HEK293 (cell line): ENCODE data around the gene TTC4.
A peak's percentile ranks its signal among the peaks of the same experiment; 100 is the strongest.

Source experiments
- CTCF ChIA-PET: fragments of 350-600 bp; formaldehyde crosslinking; extraction: SDS; loops from one replicate; lab custom pipeline; 2021; ENCODE audit warnings: antibody characterized with exemption; lab: Yijun Ruan, JAX
- POLR2A ChIA-PET: fragments of 300-600 bp; formaldehyde crosslinking; extraction: SDS; loops from one replicate; lab custom pipeline; 2020; ENCODE audit warnings: antibody characterized with exemption, inconsistent platforms; lab: Yijun Ruan, JAX
- H3K27ac ChIP-seq: fragments of 200-500 bp; sonication (Bioruptor generic); 2 replicates; pipeline ENCODE4 v1.5.1; 2014; ENCODE audit warnings: low read depth, low read length, control low read depth, inconsistent platforms; ENCODE audit errors: extremely low read depth
- H3K36me3 ChIP-seq, 2 experiments: fragments of 200-500 bp in 1 of 2; sonication (Bioruptor generic) in 1 of 2; 1 replicate in 1 of 2; 2 replicates in 1 of 2; pipeline ENCODE4 v1.5.1; 2014 to 2017; ENCODE audit warnings: inconsistent platforms in 2 of 2, low read length in 2 of 2; ENCODE audit not compliant: control insufficient read depth in 2 of 2, insufficient read depth in 1 of 2
- H3K4me1 ChIP-seq: fragments of 200-500 bp; sonication (Bioruptor generic); 2 replicates; pipeline ENCODE4 v1.5.1; 2014; ENCODE audit warnings: mild to moderate bottlenecking, low read length, inconsistent platforms; ENCODE audit not compliant: control insufficient read depth, insufficient read depth
- H3K4me3 ChIP-seq: 2 replicates; pipeline ENCODE4 v1.5.1; 2011; ENCODE audit warnings: low read depth, mild to moderate bottlenecking, control low read depth, low read length, moderate library complexity
- H3K9me3 ChIP-seq: fragments of 200-500 bp; sonication (Bioruptor generic); 2 replicates; pipeline ENCODE4 v1.5.1; 2014; ENCODE audit warnings: low read depth, low read length, inconsistent platforms; ENCODE audit not compliant: control insufficient read depth, insufficient read depth
- GLIS2 ChIP-seq: fragments of 450-650 bp; formaldehyde crosslinking; IDR thresholded peaks from 2 replicates; pipeline ENCODE4 v1.5.1; 2016; ENCODE audit warnings: missing biosample characterization, missing genetic modification characterization
- KLF9 ChIP-seq: fragments of 450-650 bp; formaldehyde crosslinking; IDR thresholded peaks from 2 replicates; pipeline ENCODE4 v1.5.1; 2016; ENCODE audit warnings: missing biosample characterization, missing genetic modification characterization, low read depth
- MYNN ChIP-seq: fragments of 450-650 bp; formaldehyde crosslinking; IDR thresholded peaks from 2 replicates; pipeline ENCODE4 v1.5.1; 2016; ENCODE audit warnings: missing biosample characterization, missing genetic modification characterization, borderline replicate concordance
- ZBTB1 ChIP-seq: fragments of 450-650 bp; formaldehyde crosslinking; IDR thresholded peaks from 2 replicates; pipeline ENCODE4 v1.5.1; 2016; ENCODE audit warnings: missing biosample characterization, missing genetic modification characterization
- ZBTB17 ChIP-seq: fragments of 450-650 bp; formaldehyde crosslinking; IDR thresholded peaks from 2 replicates; pipeline ENCODE4 v1.5.1; 2016; ENCODE audit warnings: missing biosample characterization, missing genetic modification characterization
- ZFP69B ChIP-seq: fragments of 450-650 bp; formaldehyde crosslinking; IDR thresholded peaks from 2 replicates; pipeline ENCODE4 v1.5.1; 2016; ENCODE audit warnings: missing biosample characterization, missing genetic modification characterization
- ZNF112 ChIP-seq: fragments of 450-650 bp; formaldehyde crosslinking; IDR thresholded peaks from 2 replicates; pipeline ENCODE4 v1.5.0; 2017; ENCODE audit warnings: missing biosample characterization, missing genetic modification characterization
- ZNF2 ChIP-seq: fragments of 450-650 bp; formaldehyde crosslinking; IDR thresholded peaks from 2 replicates; pipeline ENCODE4 v1.5.1; 2016; ENCODE audit warnings: missing biosample characterization, missing genetic modification characterization
- ZNF24 ChIP-seq: fragments of 450-650 bp; formaldehyde crosslinking; IDR thresholded peaks from 2 replicates; pipeline ENCODE4 v1.5.1; 2016; ENCODE audit warnings: missing biosample characterization, missing genetic modification characterization
- ZNF324 ChIP-seq: fragments of 450-650 bp; formaldehyde crosslinking; IDR thresholded peaks from 2 replicates; pipeline ENCODE4 v1.5.1; 2016; ENCODE audit warnings: missing biosample characterization, missing genetic modification characterization
- ZNF335 ChIP-seq: fragments of 450-650 bp; formaldehyde crosslinking; conservative IDR thresholded peaks from 2 replicates; pipeline ENCODE4 v1.5.1; 2016; ENCODE audit warnings: missing biosample characterization, missing genetic modification characterization
- ZNF362 ChIP-seq: fragments of 450-650 bp; formaldehyde crosslinking; IDR thresholded peaks from 2 replicates; pipeline ENCODE4 v1.5.1; 2016; ENCODE audit warnings: missing biosample characterization, missing genetic modification characterization
- ZNF391 ChIP-seq: fragments of 450-650 bp; formaldehyde crosslinking; IDR thresholded peaks from 2 replicates; pipeline ENCODE4 v1.5.1; 2016; ENCODE audit warnings: low read depth, missing biosample characterization, missing genetic modification characterization, borderline replicate concordance
- ZNF404 ChIP-seq: fragments of 450-650 bp; formaldehyde crosslinking; IDR thresholded peaks from 2 replicates; pipeline ENCODE4 v1.5.1; 2017; ENCODE audit warnings: missing biosample characterization, missing genetic modification characterization
- ZNF48 ChIP-seq: fragments of 450-650 bp; formaldehyde crosslinking; IDR thresholded peaks from 2 replicates; pipeline ENCODE4 v1.5.1; 2016; ENCODE audit warnings: missing biosample characterization, missing genetic modification characterization
- ZNF549 ChIP-seq: fragments of 450-650 bp; IDR thresholded peaks from 2 replicates; pipeline ENCODE4 v1.5.1; 2018; ENCODE audit warnings: missing biosample characterization, missing genetic modification characterization, mild to moderate bottlenecking, inconsistent platforms, moderate library complexity
- ZNF623 ChIP-seq: fragments of 450-650 bp; formaldehyde crosslinking; IDR thresholded peaks from 2 replicates; pipeline ENCODE4 v1.5.1; 2016; ENCODE audit warnings: missing biosample characterization, missing genetic modification characterization
- ZNF626 ChIP-seq: fragments of 450-650 bp; sonication (Bioruptor Pico); formaldehyde crosslinking; IDR thresholded peaks from 2 replicates; pipeline ENCODE4 v1.5.1; 2018; ENCODE audit warnings: missing biosample characterization, missing genetic modification characterization, inconsistent platforms
- ZNF658 ChIP-seq: fragments of 450-650 bp; formaldehyde crosslinking; IDR thresholded peaks from 2 replicates; pipeline ENCODE4; 2016; ENCODE audit warnings: missing biosample characterization, missing genetic modification characterization
- ZNF677 ChIP-seq: fragments of 450-650 bp; IDR thresholded peaks from 2 replicates; pipeline ENCODE4 v1.5.0; 2018; ENCODE audit warnings: missing biosample characterization, mild to moderate bottlenecking, missing genetic modification characterization, moderate library complexity
- ZNF777 ChIP-seq: fragments of 450-650 bp; formaldehyde crosslinking; IDR thresholded peaks from 2 replicates; pipeline ENCODE4 v1.5.1; 2017; ENCODE audit warnings: missing biosample characterization, missing genetic modification characterization, borderline replicate concordance
- ZNF830 ChIP-seq: fragments of 450-650 bp; IDR thresholded peaks from 2 replicates; pipeline ENCODE4 v1.5.0; 2018; ENCODE audit warnings: missing biosample characterization, missing genetic modification characterization, low read depth, mild to moderate bottlenecking, moderate library complexity
- ZSCAN18 ChIP-seq: fragments of 450-650 bp; formaldehyde crosslinking; IDR thresholded peaks from 2 replicates; pipeline ENCODE4 v1.5.1; 2016; ENCODE audit warnings: missing biosample characterization, missing genetic modification characterization
- TF ChIP-seq, protein P1 (sequence below): fragments of 450-650 bp; formaldehyde crosslinking; IDR thresholded peaks from 2 replicates; pipeline ENCODE4 v1.5.1; 2016; ENCODE audit warnings: missing biosample characterization, missing genetic modification characterization
- TF ChIP-seq, protein P2 (sequence below): fragments of 450-650 bp; formaldehyde crosslinking; IDR thresholded peaks from 2 replicates; pipeline ENCODE4 v1.5.1; 2016; ENCODE audit warnings: missing biosample characterization, missing genetic modification characterization

The TTC4 gene

DNA sequence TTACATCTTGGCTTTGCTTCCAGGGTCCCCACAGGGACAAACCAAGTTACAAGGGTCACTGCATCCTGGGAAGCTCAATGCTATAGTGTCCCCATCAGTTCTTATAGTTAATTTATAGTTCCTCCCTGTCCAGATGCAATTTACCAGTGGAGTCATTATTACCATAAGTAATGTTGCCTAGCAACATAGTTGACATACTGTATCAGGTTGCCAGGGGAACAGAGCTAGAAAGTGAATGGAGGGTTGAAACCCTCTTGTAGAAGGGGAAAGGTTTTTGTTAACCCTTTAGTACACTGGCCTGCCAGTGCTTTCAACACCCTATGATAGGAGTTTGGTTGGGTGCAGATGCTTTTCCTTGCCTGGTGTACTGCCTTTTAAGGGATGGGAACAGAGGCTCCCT lies 34.3 kb upstream of the TTC4 start:
- CTCF ChIA-PET: interaction anchor here (0.5 kb wide), 1 partner anchor 128 kb away, joined by 3 read pairs; no protein-coding TSS in a partner anchor
- H3K27ac ChIP-seq: no peak overlapping the region
- H3K4me3 ChIP-seq: no peak overlapping the region
- no peak for TF ChIP-seq ZNF830
- TF ChIP-seq ZFP69B (tag by site-specific recombination): no peak
- no peak for TF ChIP-seq ZNF48 (tag by site-specific recombination)
- peak; percentile 72 for TF ChIP-seq MYNN (tag by site-specific recombination)
- no peak for TF ChIP-seq ZBTB17
- TF ChIP-seq ZNF677 (tag by site-specific recombination): no peak
- TF ChIP-seq, protein P1, sequence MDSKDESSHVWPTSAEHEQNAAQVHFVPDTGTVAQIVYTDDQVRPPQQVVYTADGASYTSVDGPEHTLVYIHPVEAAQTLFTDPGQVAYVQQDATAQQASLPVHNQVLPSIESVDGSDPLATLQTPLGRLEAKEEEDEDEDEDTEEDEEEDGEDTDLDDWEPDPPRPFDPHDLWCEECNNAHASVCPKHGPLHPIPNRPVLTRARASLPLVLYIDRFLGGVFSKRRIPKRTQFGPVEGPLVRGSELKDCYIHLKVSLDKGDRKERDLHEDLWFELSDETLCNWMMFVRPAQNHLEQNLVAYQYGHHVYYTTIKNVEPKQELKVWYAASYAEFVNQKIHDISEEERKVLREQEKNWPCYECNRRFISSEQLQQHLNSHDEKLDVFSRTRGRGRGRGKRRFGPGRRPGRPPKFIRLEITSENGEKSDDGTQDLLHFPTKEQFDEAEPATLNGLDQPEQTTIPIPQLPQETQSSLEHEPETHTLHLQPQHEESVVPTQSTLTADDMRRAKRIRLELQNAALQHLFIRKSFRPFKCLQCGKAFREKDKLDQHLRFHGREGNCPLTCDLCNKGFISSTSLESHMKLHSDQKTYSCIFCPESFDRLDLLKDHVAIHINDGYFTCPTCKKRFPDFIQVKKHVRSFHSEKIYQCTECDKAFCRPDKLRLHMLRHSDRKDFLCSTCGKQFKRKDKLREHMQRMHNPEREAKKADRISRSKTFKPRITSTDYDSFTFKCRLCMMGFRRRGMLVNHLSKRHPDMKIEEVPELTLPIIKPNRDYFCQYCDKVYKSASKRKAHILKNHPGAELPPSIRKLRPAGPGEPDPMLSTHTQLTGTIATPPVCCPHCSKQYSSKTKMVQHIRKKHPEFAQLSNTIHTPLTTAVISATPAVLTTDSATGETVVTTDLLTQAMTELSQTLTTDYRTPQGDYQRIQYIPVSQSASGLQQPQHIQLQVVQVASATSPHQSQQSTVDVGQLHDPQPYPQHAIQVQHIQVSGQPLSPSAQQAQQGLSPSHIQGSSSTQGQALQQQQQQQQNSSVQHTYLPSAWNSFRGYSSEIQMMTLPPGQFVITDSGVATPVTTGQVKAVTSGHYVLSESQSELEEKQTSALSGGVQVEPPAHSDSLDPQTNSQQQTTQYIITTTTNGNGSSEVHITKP: 0 out of 2 replicates have a peak, but pooled peaks have one; percentile 9
- TF ChIP-seq ZNF362 (tag by site-specific recombination): no peak
- H3K4me1 ChIP-seq: no peaks in the 10 kb centered on the region
- POLR2A ChIA-PET: no interaction called here
- no peaks in the 10 kb centered on the region for H3K36me3 ChIP-seq
- no peaks in the 10 kb centered on the region for H3K9me3 ChIP-seq

DNA sequence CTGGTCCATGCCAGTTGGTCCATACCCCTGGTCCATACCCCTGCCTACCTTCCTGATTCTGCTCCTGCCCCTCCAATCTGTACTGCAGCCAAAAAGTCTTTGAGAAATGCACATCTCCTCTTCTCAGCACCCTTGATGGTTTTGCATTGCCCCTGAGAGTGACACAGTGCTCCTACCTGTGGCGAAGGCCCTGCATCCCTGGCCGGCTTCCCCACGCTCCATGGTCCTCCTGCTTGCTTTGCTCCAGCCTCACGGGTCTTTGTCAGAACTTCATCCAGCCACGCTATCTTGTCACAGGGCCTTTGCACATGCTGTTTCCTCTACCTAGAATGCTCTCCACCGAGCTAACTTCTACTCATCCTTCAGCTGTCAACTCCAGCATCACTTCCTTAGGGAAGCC lies 32.2 kb upstream of the TTC4 start:
- Histone ChIP-seq H3K4me3 (no peak overlapping the region), H3K9me3 (no peaks in the 10 kb centered on the region), H3K4me1 (no peaks in the 10 kb centered on the region), H3K27ac (no peak overlapping the region), H3K36me3 (no peaks in the 10 kb centered on the region)
- ChIA-PET CTCF (interaction anchor here (0.6 kb wide), 1 partner anchor 109 kb away, joined by 4 read pairs; no protein-coding TSS in a partner anchor), POLR2A (no interaction called here)
- TF ChIP-seq ZNF623 (tag by site-specific recombination) (peak; percentile 83), KLF9 (no peak), ZNF24 (tag by site-specific recombination) (no peak), ZNF335 (tag by site-specific recombination) (no peak), ZNF324 (tag by site-specific recombination) (no peak), ZBTB1 (no peak)
- TF ChIP-seq, all 188 proteins: peak for 1

GRCh38 chr1:54685335-54685905 lies 30.2 kb upstream of the TTC4 start:
- Histone ChIP-seq H3K4me1 (no peaks in the 10 kb centered on the region), H3K27ac (no peak overlapping the region), H3K4me3 (no peak overlapping the region), H3K36me3 (no peaks in the 10 kb centered on the region), H3K9me3 (no peaks in the 10 kb centered on the region)
- CTCF ChIA-PET: no interaction called here
- POLR2A ChIA-PET: no interaction called here
- TF ChIP-seq ZNF404 (tag by site-specific recombination) (no peak), ZNF112 (tag by site-specific recombination) (no peak), ZNF549 (tag by site-specific recombination) (no peak), ZNF391 (no peak), ZNF658 (tag by site-specific recombination) (no peak), ZNF626 (no peak), GLIS2 (tag by site-specific recombination) (no peak), ZSCAN18 (no peak), ZNF777 (tag by site-specific recombination) (no peak), ZNF2 (tag by site-specific recombination) (no peak)
- TF ChIP-seq, protein P2, sequence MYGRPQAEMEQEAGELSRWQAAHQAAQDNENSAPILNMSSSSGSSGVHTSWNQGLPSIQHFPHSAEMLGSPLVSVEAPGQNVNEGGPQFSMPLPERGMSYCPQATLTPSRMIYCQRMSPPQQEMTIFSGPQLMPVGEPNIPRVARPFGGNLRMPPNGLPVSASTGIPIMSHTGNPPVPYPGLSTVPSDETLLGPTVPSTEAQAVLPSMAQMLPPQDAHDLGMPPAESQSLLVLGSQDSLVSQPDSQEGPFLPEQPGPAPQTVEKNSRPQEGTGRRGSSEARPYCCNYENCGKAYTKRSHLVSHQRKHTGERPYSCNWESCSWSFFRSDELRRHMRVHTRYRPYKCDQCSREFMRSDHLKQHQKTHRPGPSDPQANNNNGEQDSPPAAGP (tag by site-specific recombination): no peak
